Measurements from ENCODE around the gene AGAP1.

AGAP1 gene

DNA sequence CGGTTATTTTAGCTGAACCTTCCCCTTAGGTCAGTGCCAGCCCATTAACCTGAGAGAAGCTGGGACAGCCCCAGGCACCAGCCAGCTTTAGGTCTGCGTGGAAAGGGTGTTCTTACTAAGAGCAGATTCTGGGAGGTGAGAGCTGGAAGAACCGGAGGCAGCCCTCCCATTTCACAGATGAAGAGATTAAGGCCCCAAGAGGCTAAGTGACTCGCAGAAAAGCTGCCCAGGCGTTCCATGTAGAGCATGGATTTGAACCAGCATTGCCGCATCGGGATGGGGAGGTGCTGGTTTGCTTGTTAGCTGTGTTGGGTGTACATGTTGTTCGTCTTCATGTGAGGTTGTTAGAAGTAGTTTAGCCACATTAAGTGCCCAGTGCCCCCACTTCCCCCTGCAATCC is 203.2 kb downstream of the AGAP1 start:
- DNase-seq = no peak

DNA sequence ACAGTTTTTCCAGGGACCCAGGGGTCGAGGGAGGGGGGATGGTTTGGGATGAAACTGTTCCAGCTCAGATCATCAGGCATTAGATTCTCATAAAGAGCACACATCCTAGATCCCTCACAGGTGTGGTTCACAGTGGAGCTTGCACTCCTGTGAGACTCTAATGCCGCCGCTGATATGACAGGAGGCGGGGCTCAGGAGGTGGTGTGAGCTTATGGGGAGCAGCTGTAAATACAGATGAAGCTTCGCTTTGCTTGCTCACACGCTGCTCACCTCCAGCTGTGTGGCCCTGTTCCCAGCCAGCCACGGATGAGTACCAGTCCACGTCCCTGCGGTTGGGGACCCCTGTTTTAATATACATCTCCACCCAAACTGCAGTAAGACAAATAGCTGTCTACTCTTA is 204.2 kb downstream of the AGAP1 start:
- no peak for DNase-seq

DNA sequence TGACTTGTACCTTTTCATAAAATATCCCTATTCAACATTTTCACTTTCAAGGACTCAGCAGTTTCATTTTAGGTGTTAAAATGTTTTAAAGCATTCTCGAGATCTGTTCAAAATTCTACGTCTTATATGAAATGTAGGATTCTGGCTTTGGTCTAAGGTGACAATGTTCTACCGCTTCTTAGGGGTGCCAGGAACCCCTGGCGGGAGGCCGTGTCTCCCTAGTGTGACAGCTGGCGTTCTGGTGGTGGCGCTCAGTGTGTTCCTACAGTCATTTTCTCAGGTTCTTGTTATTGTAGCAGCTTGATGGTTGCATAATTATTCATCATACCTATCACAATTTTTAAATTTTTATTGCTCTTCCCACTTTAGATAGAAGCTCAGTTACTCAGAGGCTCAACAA is 204.6 kb downstream of the AGAP1 start:
- no peak for DNase-seq

DNA sequence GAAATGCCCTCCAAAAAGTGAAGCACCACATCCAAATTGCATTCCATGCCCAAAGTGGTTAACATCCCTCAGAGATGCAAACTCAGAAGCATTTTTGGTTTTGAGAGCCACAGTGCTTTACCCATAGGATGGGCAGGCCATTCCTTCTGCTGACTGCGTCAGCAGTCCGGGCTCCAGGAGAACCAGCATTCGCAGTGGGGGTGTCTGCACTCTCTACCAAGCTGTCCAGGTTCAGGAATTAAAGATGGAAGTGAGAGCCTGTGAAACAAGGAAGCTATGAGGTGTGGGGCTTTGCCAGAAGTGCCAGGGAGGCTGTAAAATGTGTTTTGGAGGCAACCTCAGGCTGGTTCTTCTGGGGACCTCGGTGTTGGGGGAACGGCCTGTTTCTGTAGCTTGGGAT is 205.7 kb downstream of the AGAP1 start:
- DNase-seq = no peak

GRCh38 chr2:235701206-235701981 is 207.6 kb downstream of the AGAP1 start:
- DNase-seq = no peak

DNA sequence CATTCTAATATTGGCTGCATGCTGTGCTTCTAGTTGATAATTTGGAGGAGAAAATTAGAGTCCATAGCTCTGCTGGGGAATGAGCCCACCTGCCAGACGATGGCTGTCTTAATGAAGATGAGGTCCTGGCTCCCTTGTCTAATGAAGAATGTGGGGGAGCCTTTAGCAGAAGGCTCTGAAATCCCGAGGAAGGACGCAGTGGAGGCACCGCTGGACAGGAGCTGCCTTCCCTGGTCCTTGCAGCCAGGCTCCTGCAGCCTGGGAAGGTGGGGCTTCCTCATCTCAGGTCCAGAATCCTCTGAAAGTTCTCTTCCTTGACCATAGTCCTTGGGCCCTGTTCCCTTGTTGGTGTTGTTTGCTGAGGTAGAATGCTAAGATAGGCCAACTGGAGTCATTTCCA is 208.3 kb downstream of the AGAP1 start:
- DNase-seq = no peak

DNA sequence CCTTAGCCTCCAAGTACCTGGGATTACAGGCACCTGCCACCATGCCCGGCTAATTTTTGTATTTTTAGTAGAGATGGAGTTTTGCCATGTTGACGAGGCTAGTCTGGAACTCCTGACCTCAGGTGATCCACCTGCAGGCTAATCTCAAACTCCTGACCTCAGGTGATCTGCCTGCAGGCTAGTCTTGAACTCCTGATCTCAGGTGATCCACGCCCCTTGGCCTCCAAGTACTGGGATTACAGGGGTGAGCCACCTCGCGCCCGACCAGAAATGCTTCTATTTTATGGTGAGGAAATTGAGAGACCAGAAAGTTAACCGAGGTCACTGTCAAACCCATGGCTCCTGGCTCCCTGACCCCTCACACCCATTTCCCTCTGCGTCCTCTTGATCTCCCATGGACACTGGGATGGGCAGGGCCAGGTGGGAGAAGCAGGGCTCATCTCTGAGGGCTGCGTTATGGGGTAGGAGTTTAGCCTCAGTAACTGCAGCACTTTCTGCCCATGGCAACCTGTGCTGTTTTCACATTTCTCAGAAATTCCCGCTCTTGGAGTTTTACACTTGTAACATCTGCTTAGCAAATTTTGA is 210.0 kb downstream of the AGAP1 start:
- no peak for DNase-seq

- DNase-seq = no peak
Measured at GRCh38 chr2:235705296-235705695, 211.5 kb downstream of the AGAP1 start.

- DNase-seq = no peak
Measured at GRCh38 chr2:235706506-235706905, 212.7 kb downstream of the AGAP1 start.

DNA sequence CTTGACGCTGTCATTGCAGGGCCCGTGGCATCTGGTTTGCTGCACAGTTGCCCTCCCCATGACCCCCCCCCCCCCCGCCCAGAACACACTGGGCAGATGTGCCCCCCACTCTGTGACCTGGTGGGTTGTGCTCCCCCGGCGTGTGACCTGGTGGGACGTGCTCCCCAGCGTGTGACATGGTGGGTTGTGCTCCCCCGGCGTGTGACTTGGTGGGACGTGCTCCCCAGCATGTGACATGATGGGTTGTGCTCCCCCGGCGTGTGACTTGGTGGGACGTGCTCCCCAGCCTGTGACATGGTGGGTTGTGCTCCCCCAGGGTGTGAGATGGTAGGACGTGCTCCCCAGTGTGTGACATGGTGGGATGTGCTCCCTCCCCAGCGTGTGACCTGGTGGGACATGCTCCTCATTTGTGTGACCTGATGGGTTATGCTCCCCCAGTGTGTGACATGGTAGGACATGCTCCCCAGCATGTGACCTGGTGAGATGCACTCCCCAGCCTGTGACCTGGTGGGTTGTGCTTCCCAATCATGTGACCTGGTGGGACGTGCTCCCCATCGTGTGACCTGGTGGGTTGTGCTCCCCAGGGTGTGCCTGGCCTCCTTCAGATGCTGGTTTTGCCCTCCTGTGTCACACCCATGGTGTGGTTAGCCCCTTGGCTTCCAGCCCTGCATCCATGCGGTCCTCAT is 213.7 kb downstream of the AGAP1 start:
- no peak for DNase-seq

DNA sequence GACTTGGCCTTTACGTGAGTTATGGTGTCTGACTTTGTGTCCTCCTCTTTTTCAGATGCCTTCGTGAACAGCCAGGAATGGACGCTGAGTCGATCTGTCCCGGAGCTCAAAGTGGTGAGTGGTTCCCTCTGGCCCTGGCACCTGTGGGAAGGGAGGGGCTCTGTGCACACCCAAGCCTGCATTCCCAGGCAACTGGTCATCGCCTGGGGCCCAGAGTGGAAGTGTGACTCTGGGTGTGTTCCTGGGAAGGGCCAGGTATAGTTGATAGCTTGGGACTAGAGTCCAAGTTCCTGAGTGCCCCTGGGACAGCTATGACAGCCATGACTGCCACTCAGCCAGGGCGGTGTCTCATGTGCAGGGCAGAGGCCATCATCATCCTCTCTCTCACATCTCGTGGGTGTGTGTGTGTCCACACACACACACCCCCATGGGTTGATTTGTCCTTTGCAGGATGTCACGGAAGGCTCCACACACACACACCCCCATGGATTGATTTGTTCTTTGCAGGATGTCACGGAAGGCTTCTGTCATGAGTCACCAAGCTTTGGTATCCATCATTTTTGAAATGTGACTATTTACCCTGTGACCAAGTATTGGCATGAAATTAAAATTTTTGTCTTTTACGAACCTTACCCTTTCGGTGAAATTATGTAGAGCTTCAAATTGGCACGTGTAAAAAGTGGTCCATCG is 215.4 kb downstream of the AGAP1 start:
- no peak for DNase-seq

DNA sequence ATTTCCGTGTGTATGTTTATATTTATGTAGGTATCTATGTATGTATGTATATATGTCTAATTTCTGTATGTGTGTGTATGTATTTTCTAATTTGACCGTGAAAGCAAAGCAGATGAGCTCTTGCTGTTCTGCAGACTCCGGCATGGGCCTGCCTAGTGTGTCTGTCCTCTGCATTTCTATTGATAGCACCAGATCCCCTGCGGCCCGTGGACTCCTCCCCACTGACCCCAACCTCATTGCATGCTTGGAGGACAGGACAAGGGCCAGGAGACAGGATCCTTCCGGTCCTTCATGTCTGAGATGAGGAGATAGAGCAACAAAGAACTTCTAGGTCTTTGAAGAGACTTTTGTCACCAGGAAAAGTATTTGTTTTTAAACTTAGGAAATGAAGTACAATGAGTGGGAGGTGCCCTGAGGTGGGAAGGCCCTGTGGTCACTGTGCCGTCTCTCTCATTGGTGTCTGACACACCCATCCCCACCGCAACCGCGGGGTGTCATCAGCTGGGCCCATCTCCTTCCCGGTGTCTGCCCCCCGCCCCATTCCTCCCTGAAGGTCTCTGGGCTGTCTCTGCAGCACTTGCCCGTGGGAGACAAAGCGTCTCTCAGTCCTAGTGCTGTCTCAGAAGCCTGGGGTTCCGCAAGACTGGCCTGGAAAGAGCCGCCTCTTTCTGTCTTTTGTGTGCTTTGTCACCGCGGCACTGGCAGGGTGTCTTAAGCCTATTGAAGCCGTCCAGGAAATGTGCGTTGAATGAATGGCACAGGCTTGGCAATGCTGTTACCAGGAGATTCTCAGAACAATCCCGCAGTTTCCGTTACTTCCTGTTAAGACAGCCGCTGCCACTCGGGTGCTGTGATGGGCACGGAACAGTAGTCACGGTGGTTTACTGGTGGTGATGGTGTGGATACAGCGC is 216.4 kb downstream of the AGAP1 start:
- no peak for DNase-seq

DNA sequence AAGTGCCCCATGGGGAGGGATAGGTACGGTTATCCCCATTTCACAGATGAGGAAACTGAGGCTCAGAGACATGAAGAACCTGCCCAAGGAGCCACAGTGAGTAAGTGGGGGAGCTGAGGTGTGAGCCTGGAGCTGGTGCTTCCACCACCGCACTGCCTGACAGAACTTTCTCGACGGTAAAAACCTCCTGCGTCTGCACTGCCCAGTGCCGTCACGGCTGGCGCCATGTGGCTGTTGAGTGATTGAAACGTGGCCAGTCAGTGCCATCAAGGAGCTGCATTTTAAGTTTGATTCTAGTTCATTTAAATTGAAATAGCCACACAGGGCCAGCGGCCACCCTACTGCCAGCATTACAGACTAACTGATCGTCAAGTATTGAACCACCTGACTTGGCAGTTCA is 217.1 kb downstream of the AGAP1 start:
- DNase-seq = no peak

DNA sequence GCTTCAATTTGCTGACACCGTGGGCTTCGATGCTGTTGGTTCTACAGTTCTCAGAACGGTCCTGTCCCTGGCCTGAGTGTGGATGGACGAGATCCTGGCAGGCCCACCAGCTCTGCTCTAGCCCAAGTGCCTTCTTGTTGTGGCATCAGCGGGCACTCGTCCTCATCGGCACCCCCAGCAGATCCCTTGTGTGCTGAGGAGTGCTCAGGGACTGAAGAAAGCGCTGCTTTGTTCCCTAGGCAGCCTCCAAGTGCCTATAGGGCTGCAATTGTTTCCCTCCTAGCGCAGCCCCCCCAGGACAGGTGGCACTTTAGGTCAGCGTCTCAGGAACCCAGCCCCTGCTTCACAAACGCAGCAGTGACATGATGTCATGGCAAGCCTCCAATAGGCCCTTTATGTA is 217.7 kb downstream of the AGAP1 start:
- DNase-seq = no peak

DNA sequence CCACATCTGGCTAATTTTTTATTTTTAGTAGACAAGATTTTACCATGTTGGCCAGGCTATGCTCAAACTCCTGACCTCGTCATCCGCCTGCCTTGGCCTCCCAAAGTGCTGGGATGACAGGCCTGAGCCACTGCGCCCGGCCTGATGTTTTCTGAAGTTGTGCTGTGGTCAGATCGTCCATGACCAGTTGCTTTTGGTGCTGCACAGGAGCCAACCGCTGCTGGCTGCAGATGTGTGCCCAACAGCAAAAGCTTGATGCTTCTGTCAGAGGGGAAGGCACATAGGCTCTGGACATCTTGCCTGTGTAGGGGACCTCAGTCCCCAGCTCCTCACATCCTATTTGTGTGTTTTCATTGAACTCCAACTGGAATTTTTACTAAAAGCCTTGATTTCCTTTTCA is 218.3 kb downstream of the AGAP1 start:
- no peak for DNase-seq

DNA sequence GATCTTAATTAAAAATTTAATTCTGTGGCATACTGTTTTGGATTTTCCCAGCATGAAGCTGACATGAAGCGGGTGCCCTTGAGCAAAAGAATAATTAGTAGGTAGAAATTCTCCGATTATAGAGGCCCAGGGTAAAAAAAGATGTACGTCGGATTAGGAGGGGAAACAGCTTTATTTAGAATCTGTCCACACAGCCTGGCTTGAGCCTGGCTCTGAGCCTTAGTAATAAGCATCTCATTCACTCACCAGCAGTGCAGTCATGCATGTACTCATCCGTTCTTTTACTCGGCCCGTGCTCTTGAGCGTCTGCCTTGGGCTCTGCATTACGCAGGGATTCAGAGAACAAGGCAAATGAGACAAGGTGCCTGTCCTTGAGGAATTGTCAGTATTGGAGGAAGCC is 219.3 kb downstream of the AGAP1 start:
- DNase-seq = no peak

- no peak for DNase-seq
Measured at GRCh38 chr2:235715601-235716000, 221.8 kb downstream of the AGAP1 start.

DNA sequence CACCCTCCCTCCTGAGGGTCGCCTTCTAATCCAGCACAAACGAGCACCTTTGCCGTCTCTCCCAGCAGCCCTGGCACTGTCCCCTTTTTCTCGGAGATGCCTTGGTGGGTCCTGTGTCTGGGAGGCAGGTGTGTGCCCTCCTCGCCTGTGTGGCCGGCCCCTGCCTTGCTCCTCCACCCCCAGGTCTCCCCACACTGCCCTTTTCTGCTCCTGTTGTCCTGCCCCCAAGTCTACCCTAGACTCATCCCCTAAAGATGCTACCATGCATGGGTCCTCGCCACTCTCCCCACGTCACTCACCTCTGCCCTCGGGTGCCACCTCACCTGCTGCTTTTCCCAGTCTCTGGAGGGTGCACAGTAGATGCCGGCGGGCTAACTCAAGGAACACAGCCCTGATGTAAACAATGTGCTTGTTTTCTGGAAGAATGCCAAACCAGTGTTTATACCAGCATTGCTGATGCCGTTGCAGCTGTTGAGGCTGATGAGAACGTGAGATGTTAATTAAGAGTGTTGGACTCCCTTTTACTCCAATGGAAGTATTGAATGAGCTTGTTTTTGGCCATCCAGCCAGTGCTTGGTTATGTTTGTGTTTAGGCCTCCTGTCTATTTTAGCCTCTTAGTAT is 223.1 kb downstream of the AGAP1 start:
- no peak for DNase-seq

GRCh38 chr2:235719146-235719942 is 225.5 kb downstream of the AGAP1 start:
- no peak for DNase-seq

GRCh38 chr2:235721625-235722024 is 227.8 kb downstream of the AGAP1 start:
- no peak for DNase-seq

- DNase-seq = no peak
Measured at GRCh38 chr2:235722869-235723268, 229.0 kb downstream of the AGAP1 start.
